A673 (cell line): Measurements from ENCODE around the gene WDR20.
A peak's percentile ranks its signal among the peaks of the same experiment; 100 is the strongest.

Experiments used
- EZH2 ChIP-seq: fragments of 200-600 bp; sonication (generic); IDR thresholded peaks from 2 replicates; pipeline ENCODE4 v1.6.1; 2017; ENCODE audit warnings: borderline replicate concordance, low read depth, mild to moderate bottlenecking, mixed read lengths, antibody characterized with exemption, low read length; ENCODE audit not compliant: poor library complexity, severe bottlenecking
- TF ChIP-seq, protein P1 (sequence below): fragments of 300-800, 200-600 bp; sonication (generic); conservative IDR thresholded peaks from 2 replicates; pipeline ENCODE4 v1.5.1; 2017; ENCODE audit warnings: low read depth, mild to moderate bottlenecking, antibody characterized with exemption, low read length, moderate library complexity, mixed read lengths

DNA sequence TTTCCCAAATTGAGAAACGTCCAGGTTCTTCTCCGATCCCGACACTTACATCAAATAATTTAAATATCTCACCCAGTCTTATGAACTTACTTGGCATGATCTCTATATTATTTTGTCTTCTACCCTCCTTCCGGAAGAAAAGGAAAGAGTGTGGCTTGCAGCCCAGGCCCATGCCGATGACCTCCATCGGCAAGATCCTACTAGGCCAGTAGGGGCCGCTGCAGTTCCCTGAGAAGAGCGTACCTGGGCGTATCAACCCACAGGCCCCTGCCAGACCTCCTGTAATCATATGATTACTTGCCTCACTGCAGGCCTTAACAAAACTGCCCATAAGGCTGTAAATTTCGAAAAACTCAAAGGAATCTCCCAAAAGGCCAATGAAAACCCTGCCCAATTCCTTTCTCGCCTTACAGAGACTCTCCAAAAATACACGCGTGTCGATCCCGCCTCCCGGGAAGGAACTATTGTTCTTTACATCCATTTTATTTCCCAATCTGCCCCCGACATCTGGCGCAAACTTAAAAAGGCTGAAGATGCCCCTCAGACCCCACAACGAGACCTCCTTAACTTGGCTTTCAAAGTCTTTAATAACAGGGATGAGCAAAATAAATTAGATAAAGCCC is 95.7 kb downstream of the WDR20 start:
- TF ChIP-seq, protein P1, sequence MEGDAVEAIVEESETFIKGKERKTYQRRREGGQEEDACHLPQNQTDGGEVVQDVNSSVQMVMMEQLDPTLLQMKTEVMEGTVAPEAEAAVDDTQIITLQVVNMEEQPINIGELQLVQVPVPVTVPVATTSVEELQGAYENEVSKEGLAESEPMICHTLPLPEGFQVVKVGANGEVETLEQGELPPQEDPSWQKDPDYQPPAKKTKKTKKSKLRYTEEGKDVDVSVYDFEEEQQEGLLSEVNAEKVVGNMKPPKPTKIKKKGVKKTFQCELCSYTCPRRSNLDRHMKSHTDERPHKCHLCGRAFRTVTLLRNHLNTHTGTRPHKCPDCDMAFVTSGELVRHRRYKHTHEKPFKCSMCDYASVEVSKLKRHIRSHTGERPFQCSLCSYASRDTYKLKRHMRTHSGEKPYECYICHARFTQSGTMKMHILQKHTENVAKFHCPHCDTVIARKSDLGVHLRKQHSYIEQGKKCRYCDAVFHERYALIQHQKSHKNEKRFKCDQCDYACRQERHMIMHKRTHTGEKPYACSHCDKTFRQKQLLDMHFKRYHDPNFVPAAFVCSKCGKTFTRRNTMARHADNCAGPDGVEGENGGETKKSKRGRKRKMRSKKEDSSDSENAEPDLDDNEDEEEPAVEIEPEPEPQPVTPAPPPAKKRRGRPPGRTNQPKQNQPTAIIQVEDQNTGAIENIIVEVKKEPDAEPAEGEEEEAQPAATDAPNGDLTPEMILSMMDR = peak; percentile 82
- no peak for TF ChIP-seq EZH2
